KMS-11 (cell line): Measurements from ENCODE around the gene TBATA.

ENCODE experiments used
- H2AFZ ChIP-seq: fragments of 200-600 bp; sonication (generic); 2 replicates; pipeline ENCODE4 v1.6.1; 2016; ENCODE audit warnings: antibody characterized with exemption, mixed run types, low read depth
- H3K27ac ChIP-seq: fragments of 200-600 bp; sonication (generic); 2 replicates; pipeline ENCODE4 v1.6.1; 2016; ENCODE audit warnings: mild to moderate bottlenecking, mixed run types
- H3K27me3 ChIP-seq: fragments of 200-600 bp; sonication (generic); 2 replicates; pipeline ENCODE4 v1.6.1; 2017; ENCODE audit warnings: mild to moderate bottlenecking, low read depth, mixed run types, moderate library complexity; ENCODE audit not compliant: insufficient read depth
- H3K36me3 ChIP-seq: fragments of 200-600 bp; sonication (generic); 2 replicates; pipeline ENCODE4 v1.6.1; 2017; ENCODE audit warnings: mild to moderate bottlenecking, mixed run types; ENCODE audit not compliant: insufficient read depth
- H3K4me1 ChIP-seq: fragments of 200-600 bp; sonication (generic); 2 replicates; pipeline ENCODE4 v1.6.1; 2016; ENCODE audit warnings: mild to moderate bottlenecking, low read depth, mixed run types; ENCODE audit not compliant: poor library complexity, severe bottlenecking
- H3K4me2 ChIP-seq: fragments of 200-600 bp; sonication (generic); 2 replicates; pipeline ENCODE4 v1.7.0; 2016; ENCODE audit warnings: mild to moderate bottlenecking, mixed run types
- H3K4me3 ChIP-seq: fragments of 200-600 bp; sonication (generic); IDR thresholded peaks from 2 replicates; pipeline ENCODE4 v1.6.1; 2017; ENCODE audit warnings: low read depth, low read length, mixed read lengths; ENCODE audit not compliant: insufficient read depth
- H3K79me2 ChIP-seq: fragments of 200-600 bp; sonication (generic); 2 replicates; pipeline ENCODE4 v1.6.1; 2016; ENCODE audit warnings: low read depth, mixed run types; ENCODE audit not compliant: insufficient read depth
- H3K9ac ChIP-seq: fragments of 200-600 bp; sonication (generic); 2 replicates; pipeline ENCODE4 v1.6.1; 2016; ENCODE audit warnings: mild to moderate bottlenecking, mixed run types
- H4K20me1 ChIP-seq: fragments of 200-600 bp; sonication (generic); 2 replicates; pipeline ENCODE4 v1.6.1; 2016; ENCODE audit warnings: mild to moderate bottlenecking, mixed run types; ENCODE audit not compliant: insufficient read depth
- CTCF ChIP-seq: fragments of 200-600 bp; sonication (generic); conservative IDR thresholded peaks from 2 replicates; pipeline ENCODE4 v1.6.1; 2017; ENCODE audit warnings: low read depth, mild to moderate bottlenecking, antibody characterized with exemption, low read length, moderate library complexity, mixed read lengths

The TBATA gene

GRCh38 chr10:70816220-70816894 is 31.2 kb upstream of the TBATA start:
- Histone ChIP-seq H3K79me2 (no peaks in the 10 kb centered on the region), H3K27me3 (no peaks in the 10 kb centered on the region), H3K4me2 (peak overlapping the region; percentile 78), H3K27ac (no peak overlapping the region), H2AFZ (peak overlapping the region; percentile 82; the same call in 1 of the 2 replicates), H3K36me3 (no peaks in the 10 kb centered on the region), H3K4me3 (no peak overlapping the region), H3K9ac (peak overlapping the region; percentile 59; the same call in 1 of the 2 replicates), H3K4me1 (no peaks in the 10 kb centered on the region), H4K20me1 (no peaks in the 10 kb centered on the region)
- TF ChIP-seq CTCF, result no peak

DNA sequence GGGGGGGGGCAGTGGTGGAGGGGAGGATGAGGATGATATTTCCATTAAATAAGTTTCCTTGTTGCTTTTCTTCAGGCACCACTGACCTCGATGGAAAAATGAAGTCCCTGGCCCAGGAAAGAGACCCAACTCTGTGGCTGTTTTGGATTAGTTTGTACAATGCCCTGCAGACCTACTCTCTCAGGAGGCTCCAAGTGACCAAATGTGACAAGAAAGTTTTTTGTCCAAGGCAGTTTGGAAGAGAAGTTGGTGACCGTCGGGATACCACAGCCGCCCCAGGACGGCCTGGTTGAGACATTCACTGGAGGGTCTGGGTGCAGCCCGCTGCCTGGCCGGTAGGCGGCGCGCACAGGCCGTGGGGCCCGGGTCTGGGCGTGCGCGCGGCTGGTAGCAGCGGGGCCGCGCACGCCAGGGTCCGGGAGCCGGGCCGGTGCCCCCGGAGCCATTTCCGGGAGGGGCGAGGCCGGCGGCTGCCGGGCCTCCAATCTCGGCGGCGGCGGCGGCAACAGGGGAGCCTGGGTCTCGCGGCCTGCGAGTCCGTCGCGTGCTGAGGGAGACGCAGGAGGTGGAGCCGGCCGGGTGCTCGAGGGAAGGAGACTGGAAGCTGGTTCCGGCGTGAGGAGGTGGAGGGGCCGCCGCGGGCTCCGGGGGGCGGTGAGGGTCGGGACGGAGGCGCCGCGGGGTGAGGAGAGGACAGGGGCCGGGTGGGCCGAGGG is 30.5 kb upstream of the TBATA start, which contains the start of gene SGPL1:
Gene SGPL1 (plus strand): TSS at position 445 of the 716 bp plus-strand sequence. CDS start 906 bp downstream, outside the sequence.
- Histone ChIP-seq H4K20me1 (no peaks in the 10 kb centered on the region), H3K27me3 (no peaks in the 10 kb centered on the region), H2AFZ (peak within 1 kb of the TSS; percentile 82), H3K27ac (no peak within 1 kb of the TSS), H3K4me1 (no peaks in the 10 kb centered on the region), H3K9ac (peak within 1 kb of the TSS; percentile 59; the same call in 1 of the 2 replicates), H3K4me2 (peak within 1 kb of the TSS; percentile 78), H3K4me3 (no peak within 1 kb of the TSS), H3K36me3 (no peaks in the 10 kb centered on the region), H3K79me2 (no peaks in the 10 kb centered on the region)
- TF ChIP-seq CTCF, result peak; percentile 78

DNA sequence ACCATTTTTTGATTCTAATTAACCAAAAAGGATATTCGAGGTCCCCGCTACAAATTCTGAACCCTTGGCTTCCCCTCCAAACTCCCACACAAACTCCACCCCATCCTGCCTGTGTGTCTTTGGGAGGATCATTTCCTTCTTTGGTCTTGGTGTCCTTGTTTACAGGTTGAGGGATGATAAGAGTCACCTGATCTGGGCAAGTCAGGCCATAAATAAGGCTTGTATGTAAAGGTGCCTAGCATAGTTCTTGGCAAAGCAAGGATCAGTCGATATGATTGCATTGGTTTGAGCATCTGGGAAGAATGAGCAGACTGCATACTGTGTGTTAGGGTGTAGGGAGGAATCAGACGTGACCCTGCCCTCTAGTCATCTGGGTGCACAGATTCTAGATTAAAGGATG is 28.9 kb upstream of the TBATA start:
- no peak for TF ChIP-seq CTCF
- no peak overlapping the region for H3K4me3 ChIP-seq
- H3K36me3 ChIP-seq, result no peaks in the 10 kb centered on the region
- H3K4me1 ChIP-seq, result no peaks in the 10 kb centered on the region
- no peak overlapping the region for H3K4me2 ChIP-seq
- H4K20me1 ChIP-seq, result no peaks in the 10 kb centered on the region
- no peak overlapping the region for H2AFZ ChIP-seq
- H3K9ac ChIP-seq, result no peak overlapping the region
- no peaks in the 10 kb centered on the region for H3K27me3 ChIP-seq
- no peaks in the 10 kb centered on the region for H3K79me2 ChIP-seq
- no peak overlapping the region for H3K27ac ChIP-seq

DNA sequence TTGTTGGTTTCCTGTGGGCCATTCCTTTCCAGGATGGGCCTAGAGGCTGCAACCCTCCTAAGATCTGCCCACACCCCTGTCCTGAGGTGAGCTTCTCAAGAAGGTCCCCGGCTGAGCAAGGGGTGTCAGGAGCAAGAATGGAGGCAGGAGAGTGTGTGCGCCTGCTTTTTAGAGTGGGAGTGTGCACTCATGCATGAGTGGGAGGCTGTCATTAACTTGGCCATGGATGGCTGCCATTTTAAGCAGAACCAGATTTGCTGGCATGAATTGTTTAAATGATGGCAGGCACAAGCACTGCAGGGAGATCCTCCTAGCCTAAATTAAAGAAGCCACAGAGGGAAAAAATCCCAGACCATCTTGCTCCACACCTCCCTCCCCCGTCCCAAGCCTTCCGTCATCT is 27.6 kb upstream of the TBATA start:
- Histone ChIP-seq H3K9ac (no peak overlapping the region), H3K36me3 (no peaks in the 10 kb centered on the region), H3K27ac (no peak overlapping the region), H3K79me2 (no peaks in the 10 kb centered on the region), H3K27me3 (no peaks in the 10 kb centered on the region), H3K4me1 (no peaks in the 10 kb centered on the region), H3K4me3 (no peak overlapping the region), H3K4me2 (no peak overlapping the region), H4K20me1 (no peaks in the 10 kb centered on the region), H2AFZ (no peak overlapping the region)
- TF ChIP-seq CTCF, result no peak
